Chondrocyte (in vitro differentiated cells): ENCODE measurements around the gene CPXM2. TPM values are rescaled to one million over a fixed set of nuclear protein-coding genes. Genes with fewer than 3 reads are reported as not detected.

Experiments
- DNase-seq: peaks from one replicate; pipeline ENCODE4 v3.0.0; 2021; ENCODE audit warnings: mixed read lengths, low spot score
- H3K27ac Mint-ChIP-seq: one replicate; pipeline ENCODE4 v1.8.0; 2021; ENCODE audit warnings: mild to moderate bottlenecking, moderate library complexity, mixed read lengths; ENCODE audit not compliant: unreplicated experiment
- H3K27me3 Mint-ChIP-seq: 2 replicates; pipeline ENCODE4 v1.8.0; 2021; ENCODE audit warnings: low read depth, mixed read lengths
- H3K36me3 Mint-ChIP-seq: 2 replicates; pipeline ENCODE4 v1.8.0; 2021; ENCODE audit warnings: low read depth, mixed read lengths
- H3K4me1 Mint-ChIP-seq: 2 replicates; pipeline ENCODE4 v1.8.0; 2021; ENCODE audit warnings: low read depth, mild to moderate bottlenecking, mixed read lengths
- H3K4me3 Mint-ChIP-seq: one replicate; pipeline ENCODE4 v1.8.0; 2021; ENCODE audit warnings: mild to moderate bottlenecking, moderate library complexity, mixed read lengths; ENCODE audit not compliant: unreplicated experiment
- H3K9me3 Mint-ChIP-seq: 2 replicates; pipeline ENCODE4 v1.8.0; 2021; ENCODE audit warnings: low read depth, mixed read lengths
- total RNA-seq: library from RNA; stranded (reverse); gene quantifications from 3 replicates; pipeline ENCODE4 v1.2.1, GENCODE V29; 2021
- TF ChIP-seq, protein P1 (sequence below): fragments of 200-600 bp; sonication (generic); IDR thresholded peaks from 2 replicates; pipeline ENCODE4 v1.5.0; 2021; ENCODE audit warnings: antibody characterized with exemption, mild to moderate bottlenecking, moderate library complexity

Gene CPXM2
- total RNA-seq, 1 donor from 2014 or later = not detected

DNA sequence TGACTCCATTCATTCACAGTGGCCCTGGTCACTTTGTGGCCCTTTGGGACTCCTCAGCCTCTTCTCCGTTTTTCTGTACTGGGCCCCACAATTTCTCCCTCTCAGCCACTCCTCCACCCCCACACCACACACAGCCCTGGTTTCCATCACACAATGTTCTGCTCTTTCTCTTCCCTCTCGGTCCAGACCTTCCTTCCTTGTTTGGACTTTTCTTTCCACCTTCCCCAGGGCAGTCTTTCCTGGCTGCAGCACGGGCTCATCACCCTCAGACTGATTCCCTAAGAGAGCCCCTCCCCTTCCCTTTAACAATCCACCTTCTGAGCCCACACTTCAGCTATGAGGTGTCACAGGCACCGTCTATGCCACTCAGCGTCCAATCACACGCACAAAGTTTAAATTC is 25.7 kb downstream of the CPXM2 start:
- TF ChIP-seq, protein P1, sequence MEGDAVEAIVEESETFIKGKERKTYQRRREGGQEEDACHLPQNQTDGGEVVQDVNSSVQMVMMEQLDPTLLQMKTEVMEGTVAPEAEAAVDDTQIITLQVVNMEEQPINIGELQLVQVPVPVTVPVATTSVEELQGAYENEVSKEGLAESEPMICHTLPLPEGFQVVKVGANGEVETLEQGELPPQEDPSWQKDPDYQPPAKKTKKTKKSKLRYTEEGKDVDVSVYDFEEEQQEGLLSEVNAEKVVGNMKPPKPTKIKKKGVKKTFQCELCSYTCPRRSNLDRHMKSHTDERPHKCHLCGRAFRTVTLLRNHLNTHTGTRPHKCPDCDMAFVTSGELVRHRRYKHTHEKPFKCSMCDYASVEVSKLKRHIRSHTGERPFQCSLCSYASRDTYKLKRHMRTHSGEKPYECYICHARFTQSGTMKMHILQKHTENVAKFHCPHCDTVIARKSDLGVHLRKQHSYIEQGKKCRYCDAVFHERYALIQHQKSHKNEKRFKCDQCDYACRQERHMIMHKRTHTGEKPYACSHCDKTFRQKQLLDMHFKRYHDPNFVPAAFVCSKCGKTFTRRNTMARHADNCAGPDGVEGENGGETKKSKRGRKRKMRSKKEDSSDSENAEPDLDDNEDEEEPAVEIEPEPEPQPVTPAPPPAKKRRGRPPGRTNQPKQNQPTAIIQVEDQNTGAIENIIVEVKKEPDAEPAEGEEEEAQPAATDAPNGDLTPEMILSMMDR = no peak
- H3K9me3 Mint-ChIP-seq = no peaks in the 10 kb centered on the region
- no peak for DNase-seq
- H3K27ac Mint-ChIP-seq = no peak overlapping the region
- H3K36me3 Mint-ChIP-seq = no peaks in the 10 kb centered on the region
- H3K4me1 Mint-ChIP-seq = no peaks in the 10 kb centered on the region
- H3K4me3 Mint-ChIP-seq = no peak overlapping the region
- H3K27me3 Mint-ChIP-seq = peaks cover 30% of the 10 kb centered on the region

DNA sequence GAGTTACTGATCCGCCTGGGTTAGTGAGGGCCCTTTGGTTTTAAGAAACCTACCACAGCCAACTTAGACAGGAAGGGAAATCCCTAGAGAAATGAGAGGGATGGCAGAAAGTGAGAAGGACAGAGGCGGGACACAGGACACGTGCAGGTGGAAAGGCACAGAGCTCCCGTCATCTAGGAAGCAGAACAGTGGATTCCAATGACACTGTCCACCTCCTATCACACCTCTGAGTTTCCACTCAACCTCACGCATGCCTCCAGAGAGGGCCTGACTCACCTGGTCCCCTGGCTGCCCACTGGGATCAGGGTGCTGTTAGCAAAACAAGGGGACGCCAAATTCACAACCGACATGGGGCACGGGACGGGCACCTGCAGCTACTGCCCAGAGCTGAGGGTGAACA is 26.3 kb downstream of the CPXM2 start:
- H3K4me1 Mint-ChIP-seq = no peaks in the 10 kb centered on the region
- H3K9me3 Mint-ChIP-seq = no peaks in the 10 kb centered on the region
- H3K36me3 Mint-ChIP-seq = no peaks in the 10 kb centered on the region
- peaks cover 26% of the 10 kb centered on the region for H3K27me3 Mint-ChIP-seq
- H3K27ac Mint-ChIP-seq = no peak overlapping the region
- no peak overlapping the region for H3K4me3 Mint-ChIP-seq
- TF ChIP-seq, protein P1 = no peak
- no peak for DNase-seq

DNA sequence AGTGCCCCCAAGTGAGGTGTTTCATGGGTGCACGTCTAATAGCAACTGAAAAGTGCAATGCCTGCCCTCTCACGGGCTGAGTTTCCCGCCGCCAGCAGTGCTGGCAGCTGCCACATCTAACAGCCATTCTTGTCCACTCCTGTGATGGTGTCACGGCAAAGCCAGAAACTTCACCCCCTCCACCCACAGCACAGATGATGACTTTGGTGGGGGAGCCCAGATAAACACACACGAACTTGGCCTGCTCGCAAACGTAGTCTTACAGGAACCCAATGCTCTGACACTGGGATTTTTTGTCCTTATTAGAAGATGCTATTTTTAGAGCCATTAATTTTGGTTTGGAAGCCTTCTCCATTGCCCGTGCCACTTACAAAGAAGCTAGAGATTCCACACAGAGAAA is 26.7 kb downstream of the CPXM2 start:
- Mint-ChIP-seq H3K4me1 (no peaks in the 10 kb centered on the region), H3K27me3 (peaks cover 22% of the 10 kb centered on the region), H3K4me3 (no peak overlapping the region), H3K36me3 (no peaks in the 10 kb centered on the region), H3K27ac (no peak overlapping the region), H3K9me3 (no peaks in the 10 kb centered on the region)
- TF ChIP-seq, protein P1 = no peak
- no peak for DNase-seq

DNA sequence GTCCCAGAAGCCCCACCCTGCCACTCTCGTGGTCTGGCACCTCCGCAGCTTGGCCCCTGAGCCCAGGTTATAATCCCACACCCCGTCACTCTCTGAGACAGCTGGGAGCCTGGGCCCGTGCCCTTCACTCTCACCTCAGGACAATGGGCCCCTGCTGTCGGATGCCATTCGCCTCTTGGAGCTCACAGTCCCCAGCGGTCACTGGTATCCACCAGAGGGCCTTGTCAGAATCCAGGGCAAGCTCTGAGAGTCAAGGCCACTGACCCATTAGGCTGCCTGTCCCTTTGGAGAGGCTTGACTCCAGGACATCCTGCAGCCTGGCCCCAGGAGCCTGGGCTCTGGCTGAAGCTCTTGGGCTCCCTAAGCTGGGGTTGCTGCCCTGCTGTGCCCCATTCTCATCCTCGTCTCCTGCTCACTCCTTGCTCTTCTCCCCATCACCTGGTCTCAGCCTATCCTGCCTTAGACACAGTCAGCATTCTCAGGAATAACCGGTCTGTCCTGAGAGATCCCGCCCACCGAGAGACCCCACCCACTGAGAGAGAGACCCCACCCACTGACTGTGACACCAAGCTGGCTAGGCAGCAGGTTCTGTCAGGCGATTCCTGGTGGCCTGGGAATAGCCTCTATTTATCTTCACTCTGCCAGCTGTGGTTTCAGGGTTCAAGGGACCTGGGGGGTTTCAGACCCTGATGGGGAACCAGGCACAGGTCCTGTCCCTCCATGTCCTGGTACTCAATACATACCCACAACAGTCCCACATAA is 27.7 kb downstream of the CPXM2 start:
- Mint-ChIP-seq H3K4me3 (no peak overlapping the region), H3K27ac (no peak overlapping the region), H3K27me3 (peaks cover 16% of the 10 kb centered on the region), H3K4me1 (no peaks in the 10 kb centered on the region), H3K9me3 (no peaks in the 10 kb centered on the region), H3K36me3 (no peaks in the 10 kb centered on the region)
- no peak for DNase-seq
- TF ChIP-seq, protein P1 = no peak

DNA sequence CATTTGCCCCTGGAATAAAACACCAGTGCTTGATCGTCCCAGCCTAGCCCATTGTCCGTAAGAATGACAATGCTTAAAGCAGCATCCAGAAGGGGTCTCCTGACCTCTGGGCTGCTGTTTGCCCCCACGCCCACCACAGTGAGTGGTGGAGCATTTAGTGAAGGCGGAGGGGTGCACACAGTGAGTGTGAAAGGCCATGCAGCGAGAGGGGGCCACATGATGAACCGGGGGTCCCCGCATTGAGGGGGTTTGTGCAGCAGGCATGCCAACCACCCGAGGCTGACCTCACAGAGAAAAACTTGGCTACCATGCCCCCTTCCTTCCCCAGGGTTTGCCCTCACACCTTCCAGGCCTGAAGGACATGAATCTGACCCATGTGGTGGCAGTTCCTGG is 28.4 kb downstream of the CPXM2 start:
- TF ChIP-seq, protein P1 = no peak
- H3K27me3 Mint-ChIP-seq = peaks cover 16% of the 10 kb centered on the region
- H3K9me3 Mint-ChIP-seq = no peaks in the 10 kb centered on the region
- no peaks in the 10 kb centered on the region for H3K4me1 Mint-ChIP-seq
- DNase-seq = no peak
- no peaks in the 10 kb centered on the region for H3K36me3 Mint-ChIP-seq
- no peak overlapping the region for H3K27ac Mint-ChIP-seq
- H3K4me3 Mint-ChIP-seq = no peak overlapping the region
